ENCODE results near the gene AMIGO3.
A peak's percentile ranks its signal among the peaks of the same experiment; 100 is the strongest.

AMIGO3 gene

GRCh38 chr3:49725906-49726681, 6.6 kb upstream of the AMIGO3 start:
- no peak for DNase-seq (ENCODE audit: low read depth in 1 of 2, low spot score in 1 of 2)

- no peak for DNase-seq (ENCODE audit: low read depth in 1 of 2, low spot score in 1 of 2)
Observed at GRCh38 chr3:49724586-49724985, 5.1 kb upstream of the AMIGO3 start.

- DNase-seq (ENCODE audit: low read depth in 1 of 2, low spot score in 1 of 2), result peak; percentile 79 to 88
Observed at GRCh38 chr3:49723628-49724551, 4.4 kb upstream of the AMIGO3 start, which contains the start of gene GMPPB. Gene GMPPB (minus strand): TSS chr3:49723951. CDS start chr3:49723726, 225 bp downstream.

GRCh38 chr3:49723296-49723627, 3.8 kb upstream of the AMIGO3 start:
- peak; percentile 26 to 34 for DNase-seq (ENCODE audit: low read depth in 1 of 2, low spot score in 1 of 2)

GRCh38 chr3:49722896-49723295, 3.4 kb upstream of the AMIGO3 start:
- no peak for DNase-seq (ENCODE audit: low read depth in 1 of 2, low spot score in 1 of 2)

- DNase-seq (ENCODE audit: low read depth in 1 of 2, low spot score in 1 of 2), result no peak
Observed at GRCh38 chr3:49721896-49722781, 2.7 kb upstream of the AMIGO3 start.

GRCh38 chr3:49721596-49721895, 2.1 kb upstream of the AMIGO3 start:
- DNase-seq (ENCODE audit: low read depth in 1 of 2, low spot score in 1 of 2), result no peak

- no peak for DNase-seq (ENCODE audit: low read depth in 1 of 2, low spot score in 1 of 2)
Observed at GRCh38 chr3:49720855-49721595, 1.5 kb upstream of the AMIGO3 start.

GRCh38 chr3:49718858-49719213, 648 bp downstream of the AMIGO3 start:
- no peak for DNase-seq (ENCODE audit: low read depth in 1 of 2, low spot score in 1 of 2)

- DNase-seq (ENCODE audit: low read depth in 1 of 2, low spot score in 1 of 2), result no peak
Observed at GRCh38 chr3:49717959-49718857, 1.3 kb downstream of the AMIGO3 start.

GRCh38 chr3:49717211-49717958, 2.1 kb downstream of the AMIGO3 start:
- no peak for DNase-seq (ENCODE audit: low read depth in 1 of 2, low spot score in 1 of 2)

- no peak for DNase-seq (ENCODE audit: low read depth in 1 of 2, low spot score in 1 of 2)
Observed at GRCh38 chr3:49716691-49717210, 2.7 kb downstream of the AMIGO3 start.

GRCh38 chr3:49716169-49716568, 3.3 kb downstream of the AMIGO3 start:
- no peak for DNase-seq (ENCODE audit: low read depth in 1 of 2, low spot score in 1 of 2)

- DNase-seq (ENCODE audit: low read depth in 1 of 2, low spot score in 1 of 2), result no peak
Observed at GRCh38 chr3:49715611-49716121, 3.8 kb downstream of the AMIGO3 start.

GRCh38 chr3:49714728-49715550, 4.5 kb downstream of the AMIGO3 start:
- DNase-seq (ENCODE audit: low read depth in 1 of 2, low spot score in 1 of 2), result no peak

GRCh38 chr3:49713336-49714105, 6.0 kb downstream of the AMIGO3 start:
- DNase-seq (ENCODE audit: low read depth in 1 of 2, low spot score in 1 of 2), result no peak
